ENCODE data around the gene KIF2B.

- no peak for TF ChIP-seq CTCF (IDR thresholded peaks at IDR 0.05)
- no peak for TF ChIP-seq POLR2A (IDR thresholded peaks at IDR 0.05)
Measured at GRCh38 chr17:53794875-53795274, 27.9 kb upstream of the KIF2B start.

All from transverse colon (tissue), 3 donors.